ENCODE measurements around the gene MYBBP1A.
"Not testable (repeated sequence)": the region's sequence is repeated elsewhere in the genome, so short reads cannot be mapped to it uniquely, and the experiment has no call there.

MYBBP1A gene

DNA sequence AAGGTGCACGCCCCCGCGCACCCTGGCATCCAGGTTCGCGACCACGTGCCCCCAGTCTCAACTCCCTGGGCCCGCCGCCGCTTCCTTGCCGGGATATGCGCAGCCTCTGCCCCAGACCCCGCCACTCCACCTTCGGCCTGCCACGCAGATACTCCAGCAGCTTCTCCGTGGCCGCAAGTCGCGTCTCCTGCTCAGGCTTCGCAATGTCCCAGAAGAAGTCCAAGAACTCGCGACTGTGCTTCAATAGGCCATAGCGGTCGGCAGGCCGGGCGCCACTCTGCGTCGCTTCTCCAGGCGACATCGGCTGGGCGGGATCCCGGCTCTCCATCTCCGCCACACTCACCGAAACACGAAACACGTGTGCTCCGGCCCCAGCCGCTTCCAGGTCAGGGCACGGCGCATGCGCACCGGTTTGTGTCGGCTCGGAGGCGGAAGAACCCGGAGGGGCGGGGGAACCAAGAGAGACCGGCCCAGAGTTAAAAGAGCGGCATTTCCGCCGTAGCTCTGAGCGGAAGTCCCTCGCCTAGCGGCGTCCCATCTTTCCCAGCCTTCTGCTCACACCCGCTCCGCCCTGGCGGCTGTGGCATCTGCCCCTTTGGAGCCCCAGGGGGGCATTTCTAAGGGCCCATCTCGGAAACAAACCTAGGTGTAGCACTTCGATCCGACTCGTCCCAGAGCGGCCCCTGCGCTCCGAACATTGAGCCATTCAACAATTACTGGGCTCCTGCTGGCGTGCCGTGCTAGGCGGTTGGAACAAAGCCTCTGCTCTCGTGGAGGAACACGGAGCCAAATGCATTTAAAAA is at the start of gene MYBBP1A:
MYBBP1A (minus strand) TSS at position 388 of the 803 bp plus-strand sequence; CDS start at position 328, 60 bp downstream.
- peak; percentile 97 for DNase-seq (ENCODE audit: low read depth)

DNA sequence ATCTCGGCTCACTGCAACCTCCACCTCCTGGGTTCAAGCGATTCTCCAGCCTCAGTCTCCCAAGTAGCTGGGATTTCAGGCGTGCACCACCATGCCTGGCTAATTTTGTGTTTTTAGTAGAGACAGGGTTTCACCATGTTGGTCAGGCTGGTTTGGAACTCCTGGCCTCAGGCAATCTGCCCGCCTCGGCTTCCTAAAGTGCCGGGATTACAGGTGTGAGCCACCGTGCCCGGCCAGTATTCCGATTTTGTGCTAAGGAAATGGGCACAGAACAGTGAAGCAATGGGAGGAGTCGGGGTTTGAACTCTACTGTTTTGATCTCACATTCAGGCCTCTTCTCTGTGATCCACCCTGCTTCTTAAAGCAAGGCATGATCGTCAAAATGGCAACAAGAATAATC is 49.6 kb upstream of the MYBBP1A start:
- DNase-seq (ENCODE audit: low read depth) = not testable (repeated sequence)

GRCh38 chr17:4604111-4604644 is 49.0 kb upstream of the MYBBP1A start:
- no peak for DNase-seq (ENCODE audit: low read depth)

DNA sequence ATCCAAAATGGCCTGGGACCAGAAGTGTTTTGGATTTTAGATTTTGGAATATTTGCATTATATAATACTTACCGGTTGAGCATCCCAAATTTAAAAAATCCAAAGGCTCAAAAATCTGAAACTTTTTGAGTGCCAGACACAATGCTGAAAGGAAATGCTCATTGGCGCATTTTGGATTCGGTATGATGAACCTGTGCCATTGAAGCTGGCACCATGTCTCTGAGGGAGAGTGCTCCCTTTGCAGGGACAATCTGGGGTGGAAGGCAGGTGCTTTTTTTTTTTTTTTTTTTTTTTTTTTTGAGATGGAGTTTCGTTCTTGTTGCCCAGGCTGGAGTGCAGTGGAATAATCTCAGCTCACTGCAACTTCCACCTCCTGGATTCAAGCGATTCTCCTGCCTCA is 46.9 kb upstream of the MYBBP1A start:
- no peak for DNase-seq (ENCODE audit: low read depth)

GRCh38 chr17:4601326-4601725 is 46.1 kb upstream of the MYBBP1A start:
- DNase-seq (ENCODE audit: low read depth) = no peak

DNA sequence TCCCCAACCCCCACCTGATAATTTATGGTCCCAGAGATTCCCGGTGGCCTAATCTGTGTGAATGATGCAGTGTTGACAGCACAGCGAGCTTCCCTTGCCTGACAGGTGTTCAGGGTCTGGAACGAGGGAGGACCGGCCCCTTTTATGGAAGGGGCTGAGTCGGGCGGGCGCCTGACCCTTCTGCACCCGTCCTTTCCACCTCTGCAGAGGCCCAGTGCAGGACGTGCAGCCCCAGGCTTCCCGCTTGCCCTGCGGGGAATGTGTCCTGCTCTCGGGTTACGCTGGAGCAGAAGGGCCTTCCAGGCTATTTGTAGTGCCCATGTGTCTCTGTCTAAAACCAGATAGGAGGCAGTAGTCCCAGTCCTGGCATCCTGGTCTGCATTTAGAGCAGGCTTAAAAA is 45.4 kb upstream of the MYBBP1A start:
- DNase-seq (ENCODE audit: low read depth) = no peak

DNA sequence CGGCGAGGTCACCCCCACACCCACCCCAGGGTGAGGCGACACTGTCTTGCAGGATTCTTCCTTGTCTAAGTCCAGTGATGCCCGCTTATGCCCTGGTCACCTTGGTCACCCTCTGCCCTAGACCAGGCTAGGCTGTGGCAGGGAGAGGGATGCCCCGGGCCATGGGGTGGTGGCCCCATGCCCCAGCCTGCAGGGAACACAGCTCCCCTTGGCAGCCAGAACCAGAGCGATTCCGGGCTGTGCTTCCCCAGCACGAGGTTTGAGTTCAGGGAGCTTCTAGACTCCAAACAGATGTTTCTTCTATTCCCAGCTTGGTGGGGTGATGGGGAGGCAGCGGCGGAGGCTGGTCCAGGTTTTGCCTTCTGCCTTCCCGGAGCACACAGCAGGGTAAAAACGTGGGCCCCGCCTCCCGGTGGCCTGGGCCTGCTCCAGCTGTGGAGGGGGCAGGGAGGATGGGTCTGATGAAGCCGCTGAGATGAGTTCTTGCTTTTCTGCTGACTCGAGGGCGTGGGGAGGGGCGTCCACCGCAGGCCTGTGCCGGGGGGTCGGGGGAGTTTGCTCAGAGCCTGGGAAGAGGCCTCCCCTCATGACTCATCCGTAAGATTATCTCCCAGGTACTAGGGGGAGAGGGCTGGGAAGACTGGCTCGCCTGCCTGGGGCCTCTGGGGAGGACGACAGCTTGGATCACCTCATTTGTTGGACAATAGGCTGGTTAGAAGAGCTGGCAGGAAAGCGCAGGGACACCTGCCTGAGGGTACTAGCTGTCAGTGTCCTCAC is 44.5 kb upstream of the MYBBP1A start:
- no peak for DNase-seq (ENCODE audit: low read depth)

DNA sequence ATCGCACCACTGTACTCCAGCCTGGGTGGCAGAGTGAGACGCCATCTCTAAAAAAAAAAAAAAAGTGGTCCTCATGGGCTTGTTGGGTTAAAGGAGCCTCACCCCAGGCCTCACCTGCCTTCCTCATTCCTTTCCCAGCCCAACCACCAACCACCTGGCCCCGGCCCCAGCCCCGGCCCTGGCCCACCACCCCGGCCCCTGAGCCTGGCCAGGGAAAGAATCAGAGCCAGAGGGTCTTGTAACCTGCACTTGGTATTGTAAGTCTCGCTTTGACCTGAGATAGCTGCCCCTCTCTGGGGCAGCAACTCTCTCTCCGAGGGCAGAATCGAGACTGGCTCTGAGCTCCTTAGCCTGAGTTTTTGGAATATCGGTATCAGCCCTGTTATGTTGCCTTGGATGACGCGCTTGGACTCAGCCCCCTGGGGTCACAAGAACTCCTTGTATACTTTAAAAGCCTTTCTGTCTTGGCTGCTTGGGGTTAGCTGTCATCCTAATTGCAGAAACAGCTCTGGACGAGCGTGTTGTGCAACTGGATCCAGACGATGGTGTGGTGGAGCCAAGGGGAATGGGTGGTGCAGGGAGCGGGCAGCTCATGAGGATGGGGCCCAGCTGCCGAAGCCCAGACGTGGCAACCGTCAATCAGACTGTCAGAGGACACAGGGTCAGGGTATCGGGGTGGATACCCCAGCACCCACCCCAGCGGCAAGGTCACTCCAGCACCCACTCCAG is 43.8 kb upstream of the MYBBP1A start:
- no peak for DNase-seq (ENCODE audit: low read depth)

DNA sequence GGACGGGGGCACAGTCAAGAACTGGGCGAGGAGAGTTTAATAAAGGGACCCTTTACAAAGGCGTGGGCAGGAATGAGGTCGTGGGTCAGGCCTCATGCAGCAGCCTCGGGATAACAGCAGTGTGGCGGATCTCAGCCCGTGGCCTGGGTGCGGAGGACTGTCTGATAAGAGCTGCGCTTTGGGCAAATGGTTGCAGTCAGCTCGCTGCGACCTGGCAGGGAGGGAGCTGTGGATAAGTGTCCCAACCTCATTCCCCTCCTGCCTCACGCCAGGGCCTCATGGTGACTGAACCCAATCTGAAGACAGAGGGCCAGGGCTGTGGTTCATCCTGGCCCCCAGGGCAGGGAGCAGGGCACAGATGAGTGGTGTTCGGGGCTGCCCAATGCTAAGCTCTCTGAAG is 42.8 kb upstream of the MYBBP1A start:
- no peak for DNase-seq (ENCODE audit: low read depth)

DNA sequence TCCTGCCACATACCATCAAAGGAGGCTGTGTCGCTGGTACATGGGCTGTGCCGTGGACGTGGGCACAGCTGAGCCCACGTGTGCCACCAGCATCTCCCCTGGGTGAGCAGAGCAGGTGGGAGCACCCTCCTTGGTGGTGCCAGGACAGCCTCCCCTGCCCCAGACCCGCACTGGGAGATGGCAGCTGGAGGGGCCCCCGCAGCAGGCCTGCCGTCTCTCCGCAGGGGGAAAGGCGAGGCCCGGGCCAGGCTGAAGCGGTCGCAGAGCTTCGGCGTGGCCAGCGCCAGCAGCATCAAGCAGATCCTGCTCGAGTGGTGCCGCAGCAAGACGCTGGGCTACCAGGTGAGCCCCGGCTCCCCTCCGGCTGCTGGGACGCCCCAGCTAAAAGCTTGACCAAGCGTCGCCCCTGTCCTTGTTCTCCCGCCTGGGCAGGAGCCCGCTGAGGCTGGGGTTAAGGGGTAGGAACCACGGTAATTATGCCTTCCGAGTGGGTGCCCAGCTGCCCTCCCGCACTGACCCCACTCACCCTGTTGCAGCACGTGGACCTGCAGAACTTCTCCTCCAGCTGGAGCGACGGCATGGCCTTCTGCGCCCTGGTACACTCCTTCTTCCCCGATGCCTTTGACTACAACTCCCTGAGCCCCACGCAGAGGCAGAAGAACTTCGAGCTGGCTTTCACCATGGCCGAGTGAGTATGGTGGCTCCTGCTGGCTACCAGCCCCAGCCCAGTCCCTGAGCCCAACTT is 41.6 kb upstream of the MYBBP1A start:
- no peak for DNase-seq (ENCODE audit: low read depth)

- DNase-seq (ENCODE audit: low read depth) = not testable (repeated sequence)
Observed at GRCh38 chr17:4595685-4596342, 40.6 kb upstream of the MYBBP1A start.

GRCh38 chr17:4594931-4595684 is 39.9 kb upstream of the MYBBP1A start:
- DNase-seq (ENCODE audit: low read depth) = peak; percentile 26

- no peak for DNase-seq (ENCODE audit: low read depth)
Observed at GRCh38 chr17:4594406-4594805, 39.2 kb upstream of the MYBBP1A start.

DNA sequence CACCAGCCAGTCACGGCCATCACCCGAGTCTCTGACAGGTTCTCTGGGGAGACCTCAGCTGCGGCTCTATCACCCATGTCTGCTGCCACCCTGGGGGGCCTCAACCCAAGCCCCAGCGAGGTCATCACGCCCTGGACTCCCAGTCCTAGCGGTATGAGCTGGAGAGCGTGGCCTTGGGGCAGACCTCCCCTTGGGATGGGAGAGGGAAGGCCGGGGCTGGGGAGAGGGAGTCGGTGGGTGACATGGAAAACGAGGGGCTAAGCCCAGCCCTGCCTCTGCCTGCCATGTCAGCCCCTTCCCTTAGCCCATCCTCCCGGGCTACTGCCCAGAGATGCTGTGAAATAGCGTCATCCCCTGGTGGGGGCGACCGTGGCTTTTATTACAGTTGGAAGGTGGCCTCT is 37.8 kb upstream of the MYBBP1A start:
- DNase-seq (ENCODE audit: low read depth) = no peak

- DNase-seq (ENCODE audit: low read depth) = no peak
Observed at GRCh38 chr17:4592240-4593005, 37.2 kb upstream of the MYBBP1A start.

- DNase-seq (ENCODE audit: low read depth) = no peak
Observed at GRCh38 chr17:4591529-4591928, 36.3 kb upstream of the MYBBP1A start.

- DNase-seq (ENCODE audit: low read depth) = no peak
Observed at GRCh38 chr17:4590981-4591453, 35.8 kb upstream of the MYBBP1A start.

DNA sequence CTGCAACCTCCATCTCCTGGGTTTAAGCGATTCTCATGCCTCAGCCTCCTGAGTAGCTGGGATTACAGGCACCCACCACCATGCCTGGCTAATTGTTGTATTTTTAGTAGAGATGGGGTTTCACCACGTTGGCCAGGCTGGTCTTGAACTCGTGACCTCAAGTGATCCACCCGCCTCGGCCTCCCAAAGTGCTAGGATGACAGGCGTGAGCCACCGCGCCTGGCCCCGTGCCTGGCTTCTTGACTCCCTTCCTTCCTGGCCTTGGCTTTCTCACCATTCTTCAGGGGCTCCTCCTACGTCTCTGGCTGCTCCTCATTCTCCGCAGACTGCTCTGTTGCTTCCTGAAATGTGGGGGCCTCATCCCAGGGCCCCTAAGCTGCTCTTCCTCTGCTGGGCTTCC is 34.9 kb upstream of the MYBBP1A start:
- not testable (repeated sequence) for DNase-seq (ENCODE audit: low read depth)

- DNase-seq (ENCODE audit: low read depth) = no peak
Observed at GRCh38 chr17:4588898-4589625, 33.9 kb upstream of the MYBBP1A start.

All from activated T-cell treated with anti-CD3 and anti-CD28 coated beads for 24 hours (primary cell).